ENCODE measurements around the gene ZBTB40. TPM values are rescaled to one million over a fixed set of nuclear protein-coding genes. Genes with fewer than 3 reads are reported as not detected.

Gene ZBTB40, protein sequence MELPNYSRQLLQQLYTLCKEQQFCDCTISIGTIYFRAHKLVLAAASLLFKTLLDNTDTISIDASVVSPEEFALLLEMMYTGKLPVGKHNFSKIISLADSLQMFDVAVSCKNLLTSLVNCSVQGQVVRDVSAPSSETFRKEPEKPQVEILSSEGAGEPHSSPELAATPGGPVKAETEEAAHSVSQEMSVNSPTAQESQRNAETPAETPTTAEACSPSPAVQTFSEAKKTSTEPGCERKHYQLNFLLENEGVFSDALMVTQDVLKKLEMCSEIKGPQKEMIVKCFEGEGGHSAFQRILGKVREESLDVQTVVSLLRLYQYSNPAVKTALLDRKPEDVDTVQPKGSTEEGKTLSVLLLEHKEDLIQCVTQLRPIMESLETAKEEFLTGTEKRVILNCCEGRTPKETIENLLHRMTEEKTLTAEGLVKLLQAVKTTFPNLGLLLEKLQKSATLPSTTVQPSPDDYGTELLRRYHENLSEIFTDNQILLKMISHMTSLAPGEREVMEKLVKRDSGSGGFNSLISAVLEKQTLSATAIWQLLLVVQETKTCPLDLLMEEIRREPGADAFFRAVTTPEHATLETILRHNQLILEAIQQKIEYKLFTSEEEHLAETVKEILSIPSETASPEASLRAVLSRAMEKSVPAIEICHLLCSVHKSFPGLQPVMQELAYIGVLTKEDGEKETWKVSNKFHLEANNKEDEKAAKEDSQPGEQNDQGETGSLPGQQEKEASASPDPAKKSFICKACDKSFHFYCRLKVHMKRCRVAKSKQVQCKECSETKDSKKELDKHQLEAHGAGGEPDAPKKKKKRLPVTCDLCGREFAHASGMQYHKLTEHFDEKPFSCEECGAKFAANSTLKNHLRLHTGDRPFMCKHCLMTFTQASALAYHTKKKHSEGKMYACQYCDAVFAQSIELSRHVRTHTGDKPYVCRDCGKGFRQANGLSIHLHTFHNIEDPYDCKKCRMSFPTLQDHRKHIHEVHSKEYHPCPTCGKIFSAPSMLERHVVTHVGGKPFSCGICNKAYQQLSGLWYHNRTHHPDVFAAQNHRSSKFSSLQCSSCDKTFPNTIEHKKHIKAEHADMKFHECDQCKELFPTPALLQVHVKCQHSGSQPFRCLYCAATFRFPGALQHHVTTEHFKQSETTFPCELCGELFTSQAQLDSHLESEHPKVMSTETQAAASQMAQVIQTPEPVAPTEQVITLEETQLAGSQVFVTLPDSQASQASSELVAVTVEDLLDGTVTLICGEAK
- 10 to 100 TPM; 14.8 to 15.8 TPM for total RNA-seq

DNA sequence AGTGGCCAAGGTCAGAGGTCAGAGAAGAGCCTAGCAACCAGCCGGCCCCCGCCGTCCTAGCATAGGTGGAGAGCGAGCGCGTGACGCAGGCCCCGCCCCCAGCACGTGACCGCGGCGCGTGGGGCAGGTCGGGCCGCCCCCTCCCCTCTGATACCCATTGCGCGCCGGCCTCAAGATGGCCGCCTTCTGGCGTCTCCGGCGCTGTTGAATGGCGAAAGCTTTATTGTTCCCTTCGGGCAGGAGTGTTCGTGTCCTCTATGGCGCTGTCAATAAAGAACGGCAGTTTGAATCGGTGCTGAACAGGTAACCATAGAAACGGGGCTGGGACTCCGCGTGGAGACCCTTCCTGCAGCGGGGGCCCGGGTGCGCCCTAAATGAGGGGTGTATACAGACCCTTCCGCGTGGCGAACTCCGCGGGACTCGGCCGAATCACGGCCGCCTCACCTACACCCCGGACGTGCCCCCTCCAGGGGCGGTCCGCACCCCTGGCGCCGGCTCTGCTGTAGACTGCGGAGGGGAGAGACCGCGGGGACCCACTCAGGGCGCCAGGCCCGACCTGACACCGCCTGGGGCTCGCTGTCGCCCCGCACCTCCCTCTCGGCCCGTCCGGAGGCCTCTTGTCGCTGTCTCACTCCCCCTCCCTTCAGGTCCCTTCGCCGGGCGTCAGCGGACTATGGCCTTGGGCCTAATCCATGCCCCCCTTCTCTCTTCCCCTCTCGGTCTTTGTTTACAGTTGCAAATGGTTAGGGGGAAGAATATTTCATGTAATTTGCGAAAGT, at the start of gene ZBTB40:
ZBTB40 (plus strand) TSS at position 150 of the 779 bp plus-strand sequence. CDS start 38,098 bp downstream, outside the sequence.
- DNase-seq: peak; percentile 97
- Mint-ChIP-seq H3K9me3 (no peaks in the 10 kb centered on the region), H3K27me3 (no peaks in the 10 kb centered on the region), H3K27ac (peak within 1 kb of the TSS; percentile 87), H3K4me3 (peak within 1 kb of the TSS; percentile 96), H3K4me1 (peaks cover 28% of the 10 kb centered on the region), H3K36me3 (peaks cover 8% of the 10 kb centered on the region)

DNA sequence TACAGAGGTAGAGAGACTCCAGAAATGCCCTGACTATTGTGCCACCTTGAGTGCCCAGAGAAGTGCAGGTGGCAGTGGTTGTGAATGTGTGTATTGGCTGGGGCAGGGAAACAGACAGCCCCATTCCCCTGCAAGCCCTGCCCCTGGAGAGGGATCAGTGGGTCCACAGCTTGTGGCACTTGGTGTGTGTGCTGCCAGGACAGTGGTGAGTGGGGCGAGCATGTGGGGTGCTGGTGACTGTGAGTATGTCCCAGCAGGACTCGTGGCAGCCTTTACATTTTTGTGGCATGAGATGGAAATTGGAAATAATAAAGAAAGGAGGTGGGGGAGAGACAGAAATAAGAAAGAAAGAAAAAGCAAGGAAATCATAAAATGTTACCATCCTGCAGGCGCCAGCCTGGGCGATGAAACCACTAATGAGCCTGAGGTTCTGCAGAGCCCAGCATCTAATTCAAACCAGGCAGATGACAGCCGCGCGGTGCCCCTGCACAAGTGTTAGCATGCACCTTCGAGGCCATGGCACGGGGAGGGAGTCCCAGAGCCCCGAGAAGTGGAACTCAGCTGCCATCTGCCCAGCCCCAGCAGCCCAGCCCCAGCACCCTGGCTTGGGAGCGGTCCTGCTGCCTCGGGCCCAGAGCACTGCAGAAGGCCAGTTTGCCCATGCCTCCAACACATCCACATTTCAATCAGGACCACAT, 49.1 kb upstream of the ZBTB40 start:
- H3K27ac Mint-ChIP-seq: no peak overlapping the region
- no peaks in the 10 kb centered on the region for H3K9me3 Mint-ChIP-seq
- no peaks in the 10 kb centered on the region for H3K36me3 Mint-ChIP-seq
- peaks cover 20% of the 10 kb centered on the region for H3K4me1 Mint-ChIP-seq
- no peak for DNase-seq
- H3K27me3 Mint-ChIP-seq: peaks cover 81% of the 10 kb centered on the region
- H3K4me3 Mint-ChIP-seq: no peak overlapping the region

- no peak for DNase-seq
- H3K9me3 Mint-ChIP-seq: no peaks in the 10 kb centered on the region
- H3K4me1 Mint-ChIP-seq: peaks cover 1% of the 10 kb centered on the region
- no peaks in the 10 kb centered on the region for H3K36me3 Mint-ChIP-seq
- no peak overlapping the region for H3K4me3 Mint-ChIP-seq
- no peak overlapping the region for H3K27ac Mint-ChIP-seq
- H3K27me3 Mint-ChIP-seq: peaks cover 76% of the 10 kb centered on the region
These were observed 47.2 kb upstream of the ZBTB40 start for GRCh38 chr1:22404486-22404885.

DNA sequence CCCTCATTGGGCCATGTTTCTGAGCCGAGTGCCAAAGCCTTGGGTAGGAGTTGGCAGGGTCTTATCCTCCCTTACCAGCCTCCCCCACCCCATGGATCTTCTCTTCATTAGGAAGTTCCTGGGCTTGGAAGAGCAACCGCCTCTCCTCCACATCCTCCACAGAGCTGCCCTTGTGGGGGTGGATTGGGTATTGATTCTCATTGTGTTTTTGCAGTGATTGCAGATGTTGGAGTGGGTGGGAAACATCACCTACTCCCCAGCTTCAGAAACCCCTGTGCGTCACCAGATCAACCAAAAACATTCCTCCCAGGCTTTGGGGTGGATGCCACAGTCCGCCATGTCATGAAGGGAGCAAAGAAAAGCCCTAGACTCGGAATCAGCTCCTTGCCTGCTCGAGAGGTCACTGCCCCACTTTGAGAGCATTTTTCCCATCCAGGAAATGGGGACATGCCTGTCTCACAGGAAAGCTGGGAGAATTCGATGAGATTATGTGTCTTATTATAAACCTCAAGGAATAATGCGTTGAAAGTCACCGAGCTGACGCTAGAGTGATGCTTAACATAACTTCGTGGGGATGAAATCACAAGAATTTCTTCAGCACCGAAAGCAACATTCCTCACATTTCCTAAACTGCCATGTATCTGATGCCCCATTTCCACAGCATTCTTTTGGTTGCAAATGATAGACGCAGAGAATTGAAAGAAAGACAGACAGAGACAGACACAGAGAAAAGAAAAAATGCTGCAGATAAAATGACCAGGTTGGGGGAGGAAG, 44.7 kb upstream of the ZBTB40 start:
- peaks cover 59% of the 10 kb centered on the region for H3K27me3 Mint-ChIP-seq
- no peaks in the 10 kb centered on the region for H3K36me3 Mint-ChIP-seq
- no peak overlapping the region for H3K4me3 Mint-ChIP-seq
- H3K27ac Mint-ChIP-seq: no peak overlapping the region
- H3K4me1 Mint-ChIP-seq: no peaks in the 10 kb centered on the region
- H3K9me3 Mint-ChIP-seq: no peaks in the 10 kb centered on the region
- no peak for DNase-seq

- Mint-ChIP-seq H3K27ac (no peak overlapping the region), H3K27me3 (peaks cover 55% of the 10 kb centered on the region), H3K4me3 (no peak overlapping the region), H3K36me3 (no peaks in the 10 kb centered on the region), H3K9me3 (no peaks in the 10 kb centered on the region), H3K4me1 (no peaks in the 10 kb centered on the region)
- no peak for DNase-seq
These were observed 43.4 kb upstream of the ZBTB40 start for GRCh38 chr1:22408230-22408629.

GRCh38 chr1:22410401-22410800, 41.2 kb upstream of the ZBTB40 start:
- no peaks in the 10 kb centered on the region for H3K4me1 Mint-ChIP-seq
- H3K36me3 Mint-ChIP-seq: no peaks in the 10 kb centered on the region

GRCh38 chr1:22410928-22411495, 40.6 kb upstream of the ZBTB40 start:
- Mint-ChIP-seq H3K27ac (no peak overlapping the region), H3K36me3 (no peaks in the 10 kb centered on the region), H3K4me1 (no peaks in the 10 kb centered on the region), H3K9me3 (no peaks in the 10 kb centered on the region), H3K27me3 (peaks cover 40% of the 10 kb centered on the region), H3K4me3 (no peak overlapping the region)
- DNase-seq: no peak

More at GRCh38 chr1:22410401-22410800, 41.2 kb upstream of the ZBTB40 start:
- Mint-ChIP-seq H3K27me3 (peaks cover 42% of the 10 kb centered on the region), H3K9me3 (no peaks in the 10 kb centered on the region), H3K27ac (no peak overlapping the region), H3K4me3 (no peak overlapping the region)
- no peak for DNase-seq

DNA sequence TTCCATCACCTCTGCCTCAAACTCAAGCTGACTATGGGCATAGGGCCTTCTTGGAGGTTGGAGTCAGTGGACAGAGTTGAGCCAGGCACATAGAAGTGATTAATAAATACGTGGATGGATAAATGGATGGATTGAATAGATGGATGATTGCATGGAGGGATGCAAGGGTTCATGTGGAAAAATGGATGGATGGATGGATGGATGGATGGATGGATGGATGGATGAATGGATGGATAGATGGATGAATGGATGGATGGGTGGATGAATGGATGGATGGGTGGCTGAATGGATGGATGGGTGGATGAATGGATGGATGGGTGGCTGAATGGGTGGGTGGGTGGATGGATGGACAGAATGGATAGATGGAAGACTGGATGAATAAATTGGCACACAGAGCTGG, 40.1 kb upstream of the ZBTB40 start:
- Mint-ChIP-seq H3K4me3 (no peak overlapping the region), H3K4me1 (no peaks in the 10 kb centered on the region), H3K27me3 (peaks cover 41% of the 10 kb centered on the region), H3K36me3 (no peaks in the 10 kb centered on the region), H3K9me3 (no peaks in the 10 kb centered on the region), H3K27ac (no peak overlapping the region)
- DNase-seq: no peak

- no peaks in the 10 kb centered on the region for H3K36me3 Mint-ChIP-seq
- no peak for DNase-seq
- H3K27me3 Mint-ChIP-seq: peaks cover 41% of the 10 kb centered on the region
- H3K9me3 Mint-ChIP-seq: no peaks in the 10 kb centered on the region
- no peak overlapping the region for H3K27ac Mint-ChIP-seq
- peaks cover 3% of the 10 kb centered on the region for H3K4me1 Mint-ChIP-seq
- H3K4me3 Mint-ChIP-seq: no peak overlapping the region
These were observed 38.5 kb upstream of the ZBTB40 start for GRCh38 chr1:22412932-22413727.

DNA sequence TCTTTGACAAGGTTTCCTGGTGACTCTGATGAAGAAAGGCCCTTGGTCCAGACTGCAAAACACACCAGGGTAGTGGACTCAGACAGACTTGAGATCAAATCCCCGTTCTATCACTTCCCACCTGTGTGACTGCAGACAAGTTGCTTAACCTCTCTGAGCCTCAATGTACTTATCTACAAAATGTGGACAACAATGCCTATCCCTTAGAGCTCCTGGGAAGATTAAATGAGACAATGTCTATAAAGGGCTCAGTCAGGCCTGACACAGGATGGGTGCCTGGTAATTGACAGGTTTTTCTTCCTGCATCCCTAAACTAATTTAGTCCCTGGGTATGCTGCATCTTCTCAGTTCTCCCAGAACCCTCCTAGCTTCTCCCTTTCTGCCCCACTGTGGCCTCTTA, 37.9 kb upstream of the ZBTB40 start:
- H3K27me3 Mint-ChIP-seq: peaks cover 42% of the 10 kb centered on the region
- no peak for DNase-seq

GRCh38 chr1:22414244-22414751, 37.4 kb upstream of the ZBTB40 start:
- DNase-seq: no peak

More for the DNA sequence above, 37.9 kb upstream of the ZBTB40 start:
- Mint-ChIP-seq H3K4me3 (no peak overlapping the region), H3K9me3 (no peaks in the 10 kb centered on the region), H3K36me3 (no peaks in the 10 kb centered on the region), H3K27ac (no peak overlapping the region), H3K4me1 (peaks cover 4% of the 10 kb centered on the region)

DNA sequence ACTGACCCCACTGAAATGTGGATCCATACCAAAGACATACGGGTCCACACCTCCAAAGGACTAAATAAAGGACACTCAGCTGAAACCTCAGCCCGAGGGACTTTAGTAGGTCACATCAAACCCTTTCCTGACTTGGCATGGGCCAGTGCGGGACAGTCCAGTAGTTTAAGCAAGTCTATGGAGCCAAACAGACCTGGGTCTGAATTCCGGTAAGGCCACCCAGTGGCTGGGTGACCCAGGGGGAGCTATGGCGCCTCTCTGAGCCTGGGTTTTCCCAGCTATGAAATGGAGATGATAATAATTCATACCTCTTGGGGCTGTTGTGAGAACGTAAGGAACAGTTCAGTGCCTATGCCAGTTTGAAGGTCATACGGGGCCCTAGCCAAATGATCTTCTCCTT, 36.2 kb upstream of the ZBTB40 start:
- DNase-seq: no peak
- H3K4me1 Mint-ChIP-seq: peaks cover 6% of the 10 kb centered on the region
- H3K27ac Mint-ChIP-seq: no peak overlapping the region
- H3K9me3 Mint-ChIP-seq: no peaks in the 10 kb centered on the region
- H3K36me3 Mint-ChIP-seq: no peaks in the 10 kb centered on the region
- H3K4me3 Mint-ChIP-seq: no peak overlapping the region
- peaks cover 53% of the 10 kb centered on the region for H3K27me3 Mint-ChIP-seq

More at GRCh38 chr1:22414244-22414751, 37.4 kb upstream of the ZBTB40 start:
- Mint-ChIP-seq H3K4me3 (no peak overlapping the region), H3K27me3 (peaks cover 47% of the 10 kb centered on the region), H3K36me3 (no peaks in the 10 kb centered on the region), H3K27ac (no peak overlapping the region), H3K9me3 (no peaks in the 10 kb centered on the region), H3K4me1 (peaks cover 6% of the 10 kb centered on the region)
